Right lobe of liver (tissue), 4 donors: ENCODE results near the gene NPLOC4.
"Not testable (repeated sequence)": the region's sequence is repeated elsewhere in the genome, so short reads cannot be mapped to it uniquely, and the experiment has no call there.

Experiments
- CTCF ChIP-seq, 4 donors: fragments of 200-600 bp in 3 of 4; fragments of 450-650 bp in 1 of 4; IDR thresholded peaks; one replicate each; pipeline versions ENCODE4 v1.5.1 to v1.8.0; 2016 to 2022; ENCODE audit warnings: antibody characterized with exemption in 4 of 4, mild to moderate bottlenecking in 2 of 4
- POLR2A ChIP-seq: fragments of 450-650 bp; IDR thresholded peaks from one replicate; pipeline ENCODE4 v1.6.1; 2017; ENCODE audit warnings: antibody characterized with exemption, mild to moderate bottlenecking
- donor health status: DM: no; HTN: no; CAD: no.
- donor health status: DM: no; HTN: no; CAD: no.
- donor health status: DM: no; HTN: yes; CAD: no.

- TF ChIP-seq POLR2A: not testable (repeated sequence)
- peak; percentile 58 to 67 (median 63) for TF ChIP-seq CTCF (IDR thresholded peaks at IDR 0.05)
These were observed 38.8 kb upstream of the NPLOC4 start for GRCh38 chr17:81675515-81676221.
